IMR-90 (cell line): Measurements from ENCODE around the gene ELOB. TPM values are rescaled to one million over a fixed set of nuclear protein-coding genes. Genes with fewer than 3 reads are reported as not detected.

ENCODE experiments used
- ATAC-seq: fragments of 200-7000 bp; cut with Tn5 transposase; 2 replicates; pipeline ENCODE4 v1.9.1; 2020; ENCODE audit warnings: low read depth, mild to moderate bottlenecking, moderate library complexity
- Bru-seq: library from RNA; stranded (reverse); fragments of 400-500 nt; gene quantifications from one replicate; lab custom pipeline; 2021; lab: Mats Ljungman, UMichigan
- BruChase-seq, 2 experiments: library from RNA; stranded (reverse); fragments of 400-500 nt; gene quantifications; one replicate each; lab custom pipeline; 2021; lab: Mats Ljungman, UMichigan
- BruUV-seq: library from RNA; stranded (reverse); fragments of 400-500 nt; replicated peaks from 2 replicates; lab custom pipeline; 2021; lab: Mats Ljungman, UMichigan
- CTCF ChIA-PET: fragments of 300-600 bp; formaldehyde crosslinking; extraction: SDS; loops from one replicate; lab custom pipeline; 2021; ENCODE audit warnings: antibody characterized with exemption; lab: Yijun Ruan, JAX
- POLR2A ChIA-PET: fragments of 300-600 bp; sonication (Branson Sonifier 250); formaldehyde crosslinking; loops from one replicate; lab custom pipeline; 2022; ENCODE audit warnings: antibody characterized with exemption; ENCODE audit not compliant: unreplicated experiment; lab: Charles Lee
- DNase-seq: peaks from one replicate; pipeline ENCODE4 v3.0.0; 2013
- H2AFZ ChIP-seq: replicated peaks from 2 replicates; pipeline ENCODE3; 2013; ENCODE audit warnings: low read length, mild to moderate bottlenecking; ENCODE audit not compliant: poor library complexity
- H2AK5ac ChIP-seq: 2 replicates; pipeline ENCODE4 v1.6.1; 2013; ENCODE audit warnings: low read depth, low read length, inconsistent platforms
- H2AK9ac ChIP-seq: replicated peaks from 2 replicates; pipeline ENCODE3; 2013; ENCODE audit warnings: mild to moderate bottlenecking, low read depth, low read length, moderate library complexity; ENCODE audit not compliant: poor library complexity
- H2BK120ac ChIP-seq: 2 replicates; pipeline ENCODE4 v1.6.1; 2013; ENCODE audit warnings: low read depth, low read length, inconsistent platforms
- H2BK15ac ChIP-seq: 3 replicates; pipeline ENCODE4 v1.6.1; 2013; ENCODE audit warnings: low read depth, low read length, inconsistent platforms
- H2BK20ac ChIP-seq: 2 replicates; pipeline ENCODE4 v1.6.1; 2013; ENCODE audit warnings: low read depth, mild to moderate bottlenecking, inconsistent platforms, low read length, moderate library complexity
- H2BK5ac ChIP-seq: 2 replicates; pipeline ENCODE4 v1.6.1; 2013; ENCODE audit warnings: mild to moderate bottlenecking, low read depth, low read length, inconsistent platforms; ENCODE audit not compliant: poor library complexity, severe bottlenecking
- H3K14ac ChIP-seq: replicated peaks from 2 replicates; pipeline ENCODE4 v1.6.1; 2013; ENCODE audit warnings: low read depth, low read length, inconsistent platforms
- H3K18ac ChIP-seq: 2 replicates; pipeline ENCODE4 v1.6.1; 2013; ENCODE audit warnings: low read depth, low read length, control low read depth
- H3K23ac ChIP-seq: 2 replicates; pipeline ENCODE4 v1.6.1; 2013; ENCODE audit warnings: low read depth, low read length, inconsistent platforms
- H3K27ac ChIP-seq: 2 replicates; pipeline ENCODE4 v1.5.1; 2013; ENCODE audit warnings: mild to moderate bottlenecking, control low read depth, low read length; ENCODE audit not compliant: insufficient read depth
- H3K27me3 ChIP-seq: 2 replicates; pipeline ENCODE4 v1.6.1; 2013; ENCODE audit warnings: low read length; ENCODE audit not compliant: control insufficient read depth, insufficient read depth
- H3K36me3 ChIP-seq: 2 replicates; pipeline ENCODE4 v1.6.1; 2013; ENCODE audit warnings: low read length, mixed read lengths; ENCODE audit not compliant: control insufficient read depth, insufficient read depth
- H3K4ac ChIP-seq: 2 replicates; pipeline ENCODE4 v1.6.1; 2013; ENCODE audit warnings: low read depth, low read length, inconsistent platforms
- H3K4me1 ChIP-seq: 2 replicates; pipeline ENCODE4 v1.6.1; 2013; ENCODE audit warnings: low read length, mixed read lengths; ENCODE audit not compliant: control insufficient read depth, insufficient read depth
- H3K4me2 ChIP-seq: 2 replicates; pipeline ENCODE4 v1.6.1; 2013; ENCODE audit warnings: low read depth, mild to moderate bottlenecking, control low read depth, low read length, moderate library complexity
- H3K4me3 ChIP-seq: 2 replicates; pipeline ENCODE4 v1.5.1; 2013; ENCODE audit warnings: low read depth, mild to moderate bottlenecking, control low read depth, low read length, moderate library complexity; ENCODE audit not compliant: insufficient read depth
- H3K56ac ChIP-seq: 2 replicates; pipeline ENCODE4 v1.6.1; 2013; ENCODE audit warnings: low read length, inconsistent platforms; ENCODE audit not compliant: insufficient read depth; ENCODE audit errors: extremely low read depth
- H3K79me1 ChIP-seq, 2 experiments: 2 replicates each; pipeline ENCODE4 v1.6.1; 2013; ENCODE audit warnings: low read length in 2 of 2, inconsistent platforms in 1 of 2, low read depth in 1 of 2
- H3K9ac ChIP-seq: 2 replicates; pipeline ENCODE4 v1.6.1; 2013; ENCODE audit warnings: low read depth, low read length, control low read depth
- H3K9me1 ChIP-seq: 2 replicates; pipeline ENCODE4 v1.6.1; 2013; ENCODE audit warnings: low read length, inconsistent platforms; ENCODE audit not compliant: insufficient read depth
- H3K9me3 ChIP-seq: 2 replicates; pipeline ENCODE4 v1.6.1; 2013; ENCODE audit warnings: low read length; ENCODE audit not compliant: control insufficient read depth, insufficient read depth
- H4K20me1 ChIP-seq: 2 replicates; pipeline ENCODE4 v1.6.1; 2013; ENCODE audit warnings: low read length, inconsistent platforms; ENCODE audit not compliant: insufficient read depth
- H4K5ac ChIP-seq: 2 replicates; pipeline ENCODE4 v1.6.1; 2013; ENCODE audit warnings: mild to moderate bottlenecking, low read depth, low read length, control low read depth
- H4K8ac ChIP-seq, 2 experiments: 2 replicates each; pipeline ENCODE4 v1.6.1; 2013; ENCODE audit warnings: low read depth in 2 of 2, low read length in 2 of 2, control low read depth in 1 of 2, inconsistent platforms in 1 of 2
- H4K91ac ChIP-seq: 2 replicates; pipeline ENCODE4 v1.6.1; 2013; ENCODE audit warnings: low read depth, low read length, inconsistent platforms; ENCODE audit not compliant: insufficient read depth
- BHLHE40 ChIP-seq: fragments of 150-350 bp; IDR thresholded peaks from 2 replicates; pipeline ENCODE4 v1.6.1; 2016; ENCODE audit warnings: mild to moderate bottlenecking, low read depth, low read length
- CEBPB ChIP-seq: IDR thresholded peaks from 2 replicates; pipeline ENCODE4 v1.6.1; 2012; ENCODE audit warnings: low read depth, low read length, improper control_type of control experiment
- MAZ ChIP-seq: IDR thresholded peaks from 2 replicates; pipeline ENCODE4 v1.6.1; 2012; ENCODE audit warnings: low read depth, mild to moderate bottlenecking, low read length, improper control_type of control experiment, moderate library complexity, borderline replicate concordance
- MXI1 ChIP-seq: IDR thresholded peaks from 2 replicates; pipeline ENCODE4 v1.6.1; 2012; ENCODE audit warnings: low read depth, mild to moderate bottlenecking, low read length, moderate library complexity, borderline replicate concordance
- POLR2A ChIP-seq: IDR thresholded peaks from 2 replicates; pipeline ENCODE4 v1.6.1; 2012; ENCODE audit warnings: mild to moderate bottlenecking, low read depth, low read length
- RCOR1 ChIP-seq: IDR thresholded peaks from 2 replicates; pipeline ENCODE4 v1.6.1; 2012; ENCODE audit warnings: mild to moderate bottlenecking, low read length, improper control_type of control experiment; ENCODE audit not compliant: insufficient replicate concordance
- SMC3 ChIP-seq: fragments of 150-350 bp; IDR thresholded peaks from 2 replicates; pipeline ENCODE4 v1.6.1; 2016; ENCODE audit warnings: low read depth, mild to moderate bottlenecking, antibody characterized with exemption, low read length, moderate library complexity
- USF2 ChIP-seq: fragments of 150-350 bp; IDR thresholded peaks from 2 replicates; pipeline ENCODE4 v1.6.1; 2017; ENCODE audit warnings: mild to moderate bottlenecking, antibody characterized with exemption, low read length, low read depth
- WGBS, 2 experiments: methylation state at CpG; one replicate each; pipeline versions ENCODE4 v1.1.5 to v1.1.7; 2013; ENCODE audit warnings: missing lambda C conversion rate in 2 of 2; ENCODE audit not compliant: insufficient read length in 1 of 2; ENCODE audit errors: extremely low coverage in 2 of 2; 5-methylcytosine and 5-hydroxymethylcytosine counted together
- dilution Hi-C: fragments of 300-500 bp; cut with HindIII; formaldehyde crosslinking; loops from one replicate; pipeline ENCODE4 v1.14.3; 2018; ENCODE audit warnings: low sequenced_read_pairs; ENCODE audit not compliant: unreplicated experiment
- in situ Hi-C: fragments of 300-500 bp; cut with MboI; formaldehyde crosslinking; loops from 3 replicates; pipeline ENCODE4 v1.14.3; 2019; ENCODE audit warnings: low sequenced_read_pairs, inconsistent platforms, mixed read lengths
- intact Hi-C: fragments of 100-400 bp; cut with micrococcal nuclease; formaldehyde crosslinking; loops from 2 replicates; pipeline ENCODE4 v1.10.0; 2022
- long read RNA-seq: library from polyadenylated mRNA; unstranded; transcript quantifications from one replicate; pipeline ENCODE4 v2.0.0, GENCODE V29; 2021; ENCODE audit not compliant: unreplicated experiment
- polyA plus RNA-seq, 3 experiments: library from polyadenylated mRNA; depleted of rRNA; stranded (reverse); fragments of >200 nt; gene quantifications; 2 replicates each; pipeline ENCODE4 v1.2.3, GENCODE V29; 2012; ENCODE audit warnings: low replicate concordance in 1 of 3
- total RNA-seq: library from RNA; depleted of rRNA; stranded (reverse); fragments of >200 nt; gene quantifications from 2 replicates; pipeline ENCODE4 v1.2.3, GENCODE V29; 2012; rRNA removed

Gene ELOB
- total RNA-seq: 225 and 5,859 TPM in 2 replicates
- polyA plus RNA-seq (2012; rRNA removed): 442 and 481 TPM in 2 replicates
- polyA plus RNA-seq (2012; cell fraction: cytosol; rRNA removed): 442 and 479 TPM in 2 replicates
- polyA plus RNA-seq (2012; cell fraction: nucleus; rRNA removed; ENCODE audit: low replicate concordance): 142 and 174 TPM in 2 replicates
- percentile 85 among the genes with signal in this experiment for Bru-seq, nascent RNA
- percentile 76 among the genes with signal in this experiment for BruChase-seq, experiment 1, labeled RNA remaining after a 6-hour chase
- BruChase-seq, experiment 2, labeled RNA remaining after a 2-hour chase: percentile 74 among the genes with signal in this experiment
- long read RNA-seq, transcript ELOB-203 (4 exons, 991 nt): major isoform, 196 of 285 reads
- long read RNA-seq, transcript ELOB-202 (3 exons, 997 nt): minor isoform, 74 of 285 reads
- long read RNA-seq, partial matches to known transcripts: 3 of 285 reads
- long read RNA-seq, other reads (novel, unspliced or antisense): 7 of 285 reads

GRCh38 chr16:2777231-2777902 lies at the start of gene ELOB:
Gene ELOB (minus strand): TSS chr16:2777280. CDS start chr16:2777239, 41 bp downstream.
- peak within 1 kb of the TSS; percentile 99 for H3K4ac ChIP-seq
- peak within 1 kb of the TSS; percentile 99 for H3K14ac ChIP-seq
- H2BK5ac ChIP-seq: peak within 1 kb of the TSS; percentile 97
- 0% methylated on average over 42 of the region's 70 CpGs; no CpG with 5 or more reads in 1 of the 2 experiments for WGBS, 2 experiments
- peak within 1 kb of the TSS; percentile 65; the same call in 1 of the 2 replicates for H2BK120ac ChIP-seq
- peak within 1 kb of the TSS; percentile 98 for H2AFZ ChIP-seq
- H3K23ac ChIP-seq: peak within 1 kb of the TSS; percentile 99
- H3K4me1 ChIP-seq: peaks cover 12% of the 10 kb centered on the region
- in situ Hi-C loops: no loop called here
- peak within 1 kb of the TSS; percentile 98 for H2AK5ac ChIP-seq
- DNase-seq (peak; percentile 73), ATAC-seq (peak; percentile 93)
- peak within 1 kb of the TSS; percentile 99 to 100 for H4K8ac ChIP-seq
- H3K27me3 ChIP-seq: no peaks in the 10 kb centered on the region; the same call in 1 of the 2 replicates
- TF ChIP-seq SMC3: no peak
- peak; percentile 33; the same call in 1 of the 2 replicates for TF ChIP-seq USF2
- TF ChIP-seq BHLHE40: no peak; the same call in 1 of the 2 replicates
- peak; percentile 58; the same call in 1 of the 2 replicates for TF ChIP-seq MXI1
- no peak for TF ChIP-seq RCOR1
- peak; percentile 77; the same call in 1 of the 2 replicates for TF ChIP-seq MAZ
- TF ChIP-seq CEBPB: no peak
- TF ChIP-seq POLR2A: peak; percentile 87
- no peak within 1 kb of the TSS for H2BK20ac ChIP-seq
- dilution Hi-C loops: no loop called here
- H3K4me2 ChIP-seq: peak within 1 kb of the TSS; percentile 95
- ChIA-PET CTCF (no interaction called here), POLR2A (no interaction called here)
- peak within 1 kb of the TSS; percentile 97 for H3K18ac ChIP-seq
- H3K9ac ChIP-seq: peak within 1 kb of the TSS; percentile 99
- peak within 1 kb of the TSS; percentile 100 for H2AK9ac ChIP-seq
- peak within 1 kb of the TSS; percentile 100 for H3K27ac ChIP-seq
- H4K91ac ChIP-seq: peak within 1 kb of the TSS; percentile 99
- intact Hi-C loops: no loop called here
- peaks cover 15% of the 10 kb centered on the region for H3K9me1 ChIP-seq
- no peak within 1 kb of the TSS for H2BK15ac ChIP-seq
- H3K36me3 ChIP-seq: peaks cover 26% of the 10 kb centered on the region
- H3K79me1 ChIP-seq: peaks cover 21 to 68% of the 10 kb centered on the region in 2 experiments
- peak within 1 kb of the TSS; percentile 96 for H3K56ac ChIP-seq
- H4K5ac ChIP-seq: peak within 1 kb of the TSS; percentile 98
- peak within 1 kb of the TSS; percentile 96 for H3K4me3 ChIP-seq
- H4K20me1 ChIP-seq: peaks cover 37% of the 10 kb centered on the region
- H3K9me3 ChIP-seq: no peaks in the 10 kb centered on the region
- TSS peak; percentile 48 for BruUV-seq
